ENCODE data around the gene SELENBP1.

The SELENBP1 gene

GRCh38 chr1:151315565-151316235, 56.8 kb downstream of the SELENBP1 start:
- TF ChIP-seq, protein P1, sequence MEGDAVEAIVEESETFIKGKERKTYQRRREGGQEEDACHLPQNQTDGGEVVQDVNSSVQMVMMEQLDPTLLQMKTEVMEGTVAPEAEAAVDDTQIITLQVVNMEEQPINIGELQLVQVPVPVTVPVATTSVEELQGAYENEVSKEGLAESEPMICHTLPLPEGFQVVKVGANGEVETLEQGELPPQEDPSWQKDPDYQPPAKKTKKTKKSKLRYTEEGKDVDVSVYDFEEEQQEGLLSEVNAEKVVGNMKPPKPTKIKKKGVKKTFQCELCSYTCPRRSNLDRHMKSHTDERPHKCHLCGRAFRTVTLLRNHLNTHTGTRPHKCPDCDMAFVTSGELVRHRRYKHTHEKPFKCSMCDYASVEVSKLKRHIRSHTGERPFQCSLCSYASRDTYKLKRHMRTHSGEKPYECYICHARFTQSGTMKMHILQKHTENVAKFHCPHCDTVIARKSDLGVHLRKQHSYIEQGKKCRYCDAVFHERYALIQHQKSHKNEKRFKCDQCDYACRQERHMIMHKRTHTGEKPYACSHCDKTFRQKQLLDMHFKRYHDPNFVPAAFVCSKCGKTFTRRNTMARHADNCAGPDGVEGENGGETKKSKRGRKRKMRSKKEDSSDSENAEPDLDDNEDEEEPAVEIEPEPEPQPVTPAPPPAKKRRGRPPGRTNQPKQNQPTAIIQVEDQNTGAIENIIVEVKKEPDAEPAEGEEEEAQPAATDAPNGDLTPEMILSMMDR (IDR thresholded peaks at IDR 0.05; ENCODE audit: low read depth, low read length, missing control alignments), result no peak
- H3K4me3 ChIP-seq (ENCODE audit: low read depth, low read length), result no peak overlapping the region
- DNase-seq (ENCODE audit: low read depth), result no peak
